Panc1 (cell line): Measurements from ENCODE around the gene SH2D3C. TPM values are rescaled to one million over a fixed set of nuclear protein-coding genes. Genes with fewer than 3 reads are reported as not detected.

ENCODE experiments used
- ATAC-seq: fragments of 200-7000 bp; cut with Tn5 transposase; 2 replicates; pipeline ENCODE4 v1.9.1; 2020; ENCODE audit warnings: mild to moderate bottlenecking, moderate library complexity
- BruUV-seq: library from RNA; stranded (reverse); fragments of 400-500 nt; replicated peaks from 2 replicates; lab custom pipeline; 2021; lab: Mats Ljungman, UMichigan
- CTCF ChIA-PET: fragments of 300-600 bp; sonication (Branson Sonifier 250); formaldehyde crosslinking; loops from one replicate; lab custom pipeline; 2022; ENCODE audit warnings: antibody characterized with exemption; lab: Charles Lee
- POLR2A ChIA-PET: fragments of 300-600 bp; sonication (Branson Sonifier 250); formaldehyde crosslinking; loops from one replicate; lab custom pipeline; 2022; ENCODE audit warnings: antibody characterized with exemption; lab: Charles Lee
- DNase-seq: peaks from one replicate; pipeline ENCODE4 v3.0.0-alpha.2; 2010; ENCODE audit warnings: low read depth, low spot score
- H3K27ac ChIP-seq: 2 replicates; pipeline ENCODE4 v1.5.1; 2011; ENCODE audit warnings: mild to moderate bottlenecking, low read length, inconsistent platforms
- H3K27me3 ChIP-seq: fragments of 200-500 bp; sonication (Bioruptor generic); 2 replicates; pipeline ENCODE4 v1.6.0; 2014; ENCODE audit warnings: low read length, inconsistent platforms; ENCODE audit not compliant: control insufficient read depth, insufficient read depth
- H3K36me3 ChIP-seq: fragments of 200-500 bp; sonication (Bioruptor generic); 2 replicates; pipeline ENCODE4 v1.5.1; 2014; ENCODE audit warnings: inconsistent platforms, mild to moderate bottlenecking, low read length, moderate library complexity; ENCODE audit not compliant: control insufficient read depth, insufficient read depth
- H3K4me1 ChIP-seq: 2 replicates; pipeline ENCODE4 v1.5.1; 2011; ENCODE audit warnings: inconsistent platforms, mild to moderate bottlenecking, low read length, moderate library complexity; ENCODE audit not compliant: control insufficient read depth, insufficient read depth
- H3K4me3 ChIP-seq, 2 experiments: 2 replicates each; pipeline ENCODE4 v1.5.1; 2011 to 2012; ENCODE audit warnings: low read depth in 2 of 2, low read length in 2 of 2, mild to moderate bottlenecking in 2 of 2, inconsistent platforms in 1 of 2, moderate library complexity in 1 of 2
- H3K9me3 ChIP-seq: fragments of 200-500 bp; sonication (Bioruptor generic); 2 replicates; pipeline ENCODE4 v1.5.1; 2014; ENCODE audit warnings: low read depth, mild to moderate bottlenecking, inconsistent platforms, low read length, moderate library complexity; ENCODE audit not compliant: control insufficient read depth, insufficient read depth
- POLR2AphosphoS5 ChIP-seq: IDR thresholded peaks from 2 replicates; pipeline ENCODE4 v1.6.1; 2012; ENCODE audit warnings: mild to moderate bottlenecking, low read depth, low read length, moderate library complexity
- REST ChIP-seq, 2 experiments: IDR thresholded peaks; 2 replicates each; pipeline ENCODE4 v1.6.1; 2011 to 2012; ENCODE audit warnings: low read depth in 2 of 2, control low read depth in 1 of 2, low read length in 1 of 2, mild to moderate bottlenecking in 1 of 2, moderate library complexity in 1 of 2; ENCODE audit not compliant: insufficient read depth in 1 of 2
- SIN3A ChIP-seq: IDR thresholded peaks from 2 replicates; pipeline ENCODE4 v1.6.1; 2012; ENCODE audit warnings: low read depth, mild to moderate bottlenecking, low read length, moderate library complexity, borderline replicate concordance; ENCODE audit not compliant: insufficient read depth
- TCF7L2 ChIP-seq: IDR thresholded peaks from 2 replicates; pipeline ENCODE4 v1.6.1; 2011; ENCODE audit warnings: mild to moderate bottlenecking, low read depth, low read length, inconsistent platforms
- in situ Hi-C: cut with HindIII; loops from 2 replicates; pipeline ENCODE4 v1.10.0; 2016; ENCODE audit warnings: low sequenced_read_pairs, low pct_unique_long_range_greater_than_20kb
- intact Hi-C: fragments of 100-400 bp; cut with micrococcal nuclease; formaldehyde crosslinking; loops from one replicate; pipeline ENCODE4 v1.10.0; 2022; ENCODE audit not compliant: unreplicated experiment
- total RNA-seq: library from RNA; stranded (reverse); gene quantifications from one replicate; pipeline ENCODE4 v1.2.1, GENCODE V29; 2021; ENCODE audit not compliant: unreplicated experiment
- TF ChIP-seq, protein P1 (sequence below): fragments of 450-650 bp; IDR thresholded peaks from 2 replicates; pipeline ENCODE4 v1.5.1; 2017; ENCODE audit warnings: mild to moderate bottlenecking

SH2D3C gene
- total RNA-seq, 1 experiment from 2014 or later: 0.49 TPM

- peak; percentile 47 for ATAC-seq
- POLR2A ChIA-PET: no interaction called here
- no peaks in the 10 kb centered on the region for H3K9me3 ChIP-seq
- in situ Hi-C loops: no loop called here
- H3K4me3 ChIP-seq: no peak overlapping the region
- no peak overlapping the region for H3K27ac ChIP-seq
- peaks cover 9% of the 10 kb centered on the region for H3K36me3 ChIP-seq
- DNase-seq: no peak
- H3K27me3 ChIP-seq: no peaks in the 10 kb centered on the region
- intact Hi-C loops: no loop called here
- CTCF ChIA-PET: no interaction called here
- BruUV-seq: no TSS peak
- TF ChIP-seq POLR2AphosphoS5: no peak
- no peak for TF ChIP-seq TCF7L2
- no peak for TF ChIP-seq SIN3A
- TF ChIP-seq REST (IDR thresholded peaks at IDR 0.05; ENCODE audit: insufficient read depth in 1 of 2, low read depth in 2 of 2, low read length in 1 of 2): no peak
- TF ChIP-seq, protein P1, sequence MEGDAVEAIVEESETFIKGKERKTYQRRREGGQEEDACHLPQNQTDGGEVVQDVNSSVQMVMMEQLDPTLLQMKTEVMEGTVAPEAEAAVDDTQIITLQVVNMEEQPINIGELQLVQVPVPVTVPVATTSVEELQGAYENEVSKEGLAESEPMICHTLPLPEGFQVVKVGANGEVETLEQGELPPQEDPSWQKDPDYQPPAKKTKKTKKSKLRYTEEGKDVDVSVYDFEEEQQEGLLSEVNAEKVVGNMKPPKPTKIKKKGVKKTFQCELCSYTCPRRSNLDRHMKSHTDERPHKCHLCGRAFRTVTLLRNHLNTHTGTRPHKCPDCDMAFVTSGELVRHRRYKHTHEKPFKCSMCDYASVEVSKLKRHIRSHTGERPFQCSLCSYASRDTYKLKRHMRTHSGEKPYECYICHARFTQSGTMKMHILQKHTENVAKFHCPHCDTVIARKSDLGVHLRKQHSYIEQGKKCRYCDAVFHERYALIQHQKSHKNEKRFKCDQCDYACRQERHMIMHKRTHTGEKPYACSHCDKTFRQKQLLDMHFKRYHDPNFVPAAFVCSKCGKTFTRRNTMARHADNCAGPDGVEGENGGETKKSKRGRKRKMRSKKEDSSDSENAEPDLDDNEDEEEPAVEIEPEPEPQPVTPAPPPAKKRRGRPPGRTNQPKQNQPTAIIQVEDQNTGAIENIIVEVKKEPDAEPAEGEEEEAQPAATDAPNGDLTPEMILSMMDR: no peak
- H3K4me1 ChIP-seq: no peaks in the 10 kb centered on the region
Measured at GRCh38 chr9:127794001-127794791, 15.7 kb upstream of the SH2D3C start.

DNA sequence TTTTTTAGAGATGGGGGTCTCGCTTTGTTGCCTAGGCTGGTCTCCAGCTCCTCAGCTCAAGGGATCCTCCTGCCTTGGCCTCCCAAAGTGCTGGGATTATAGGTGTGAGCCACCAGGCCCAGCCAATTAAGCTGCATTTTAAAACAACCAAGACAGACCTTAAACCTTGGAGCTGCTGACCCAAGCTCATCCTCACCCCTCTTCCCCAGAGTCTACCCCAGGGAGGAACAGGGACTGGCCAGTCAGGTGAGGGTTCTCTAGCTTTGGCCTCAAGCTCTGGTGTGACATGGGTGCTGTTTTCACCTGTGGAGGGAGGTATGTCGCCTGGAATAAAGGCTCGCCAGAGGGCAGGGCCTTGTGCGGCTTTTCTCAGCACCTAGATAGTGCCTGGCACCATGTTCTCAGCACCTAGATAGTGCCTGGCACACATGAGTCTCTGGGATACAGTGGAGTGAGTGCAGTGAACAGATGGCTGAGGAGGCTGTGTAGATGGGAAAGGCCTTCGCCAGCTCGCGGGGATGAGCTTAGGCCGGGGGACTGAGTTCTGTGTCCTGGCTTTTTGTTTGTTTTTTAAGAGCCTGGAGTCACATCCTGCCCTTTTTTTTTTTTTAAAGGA, 14.7 kb upstream of the SH2D3C start:
- CTCF ChIA-PET: interaction anchor here (0.6 to 0.7 kb wide), 3 partner anchors 95 to 288 kb away, joined by 3 to 4 read pairs (median 3); no protein-coding TSS in a partner anchor
- DNase-seq (no peak), ATAC-seq (no peak)
- TF ChIP-seq TCF7L2: no peak
- no peak for TF ChIP-seq REST (IDR thresholded peaks at IDR 0.05; ENCODE audit: insufficient read depth in 1 of 2, low read depth in 2 of 2, low read length in 1 of 2)
- TF ChIP-seq, protein P1: no peak
- no peak for TF ChIP-seq SIN3A
- TF ChIP-seq POLR2AphosphoS5: no peak; the same call in 1 of the 2 replicates
- intact Hi-C loops (no loop called here), in situ Hi-C loops (no loop called here)
- H3K4me3 ChIP-seq: no peak overlapping the region
- H3K27me3 ChIP-seq: no peaks in the 10 kb centered on the region
- POLR2A ChIA-PET: interaction anchor here (0.7 kb wide), 1 partner anchor 389 kb away, joined by 6 read pairs; no protein-coding TSS in a partner anchor
- no peaks in the 10 kb centered on the region for H3K4me1 ChIP-seq
- no peaks in the 10 kb centered on the region for H3K9me3 ChIP-seq
- no peak overlapping the region for H3K27ac ChIP-seq
- no TSS peak for BruUV-seq
- peaks cover 9% of the 10 kb centered on the region for H3K36me3 ChIP-seq
